ENCODE results near the gene NACC2. TPM values are rescaled to one million over a fixed set of nuclear protein-coding genes. Genes with fewer than 3 reads are reported as not detected.

Gene NACC2
- total RNA-seq, 4 donors from 2014 or later = 22.2 to 64.3 (median 26.5) TPM

DNA sequence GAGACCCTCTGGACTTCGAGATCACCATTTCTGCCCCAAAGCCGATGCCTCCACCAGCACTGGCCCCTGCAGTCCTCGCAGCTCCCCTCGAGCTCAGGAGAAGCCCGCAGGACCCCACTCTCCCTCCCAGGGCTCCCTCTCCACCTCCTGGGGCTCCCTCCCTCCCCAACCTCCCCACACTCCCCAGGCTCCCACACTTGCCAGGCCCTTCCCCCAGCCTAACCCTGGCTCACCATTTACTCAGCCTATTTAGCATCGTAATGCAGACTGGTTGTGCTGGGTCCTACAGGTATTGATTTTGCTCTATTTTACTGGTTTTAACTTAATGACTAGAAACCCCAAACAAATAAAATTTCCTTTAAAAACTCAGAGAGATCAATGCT lies 47.3 kb upstream of the NACC2 start:
- Histone ChIP-seq H3K4me1 (no peaks in the 10 kb centered on the region), H3K27me3 (peaks cover 74% of the 10 kb centered on the region), H3K27ac (no peak overlapping the region), H3K4me3 (no peak overlapping the region), H3K9me3 (no peaks in the 10 kb centered on the region), H3K36me3 (no peaks in the 10 kb centered on the region)
- DNase-seq = no peak
- intact Hi-C loops (cut with DNase I; ENCODE audit: low total_unique reads) = no loop called here
- in situ Hi-C loops (cut with MboI; ENCODE audit: low pct_ligation_motif_present in 1 of 4, low pct_unique_long_range_greater_than_20kb in 1 of 4, low sequenced_read_pairs in 3 of 4) = no loop called here
- TF ChIP-seq POLR2A (IDR thresholded peaks at IDR 0.05) = no peak
- TF ChIP-seq, protein P1, sequence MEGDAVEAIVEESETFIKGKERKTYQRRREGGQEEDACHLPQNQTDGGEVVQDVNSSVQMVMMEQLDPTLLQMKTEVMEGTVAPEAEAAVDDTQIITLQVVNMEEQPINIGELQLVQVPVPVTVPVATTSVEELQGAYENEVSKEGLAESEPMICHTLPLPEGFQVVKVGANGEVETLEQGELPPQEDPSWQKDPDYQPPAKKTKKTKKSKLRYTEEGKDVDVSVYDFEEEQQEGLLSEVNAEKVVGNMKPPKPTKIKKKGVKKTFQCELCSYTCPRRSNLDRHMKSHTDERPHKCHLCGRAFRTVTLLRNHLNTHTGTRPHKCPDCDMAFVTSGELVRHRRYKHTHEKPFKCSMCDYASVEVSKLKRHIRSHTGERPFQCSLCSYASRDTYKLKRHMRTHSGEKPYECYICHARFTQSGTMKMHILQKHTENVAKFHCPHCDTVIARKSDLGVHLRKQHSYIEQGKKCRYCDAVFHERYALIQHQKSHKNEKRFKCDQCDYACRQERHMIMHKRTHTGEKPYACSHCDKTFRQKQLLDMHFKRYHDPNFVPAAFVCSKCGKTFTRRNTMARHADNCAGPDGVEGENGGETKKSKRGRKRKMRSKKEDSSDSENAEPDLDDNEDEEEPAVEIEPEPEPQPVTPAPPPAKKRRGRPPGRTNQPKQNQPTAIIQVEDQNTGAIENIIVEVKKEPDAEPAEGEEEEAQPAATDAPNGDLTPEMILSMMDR (IDR thresholded peaks at IDR 0.05) = no peak
- no peak for TF ChIP-seq EP300 (IDR thresholded peaks at IDR 0.05; ENCODE audit: low read depth)
- no peak for TF ChIP-seq POLR2AphosphoS5 (IDR thresholded peaks at IDR 0.05)
- WGBS, 2 donors (ENCODE audit: low coverage in 1 of 2) = 62% methylated on average over 6 of the region's 6 CpGs; no CpG with 5 or more reads in 1 of the 2 donors

DNA sequence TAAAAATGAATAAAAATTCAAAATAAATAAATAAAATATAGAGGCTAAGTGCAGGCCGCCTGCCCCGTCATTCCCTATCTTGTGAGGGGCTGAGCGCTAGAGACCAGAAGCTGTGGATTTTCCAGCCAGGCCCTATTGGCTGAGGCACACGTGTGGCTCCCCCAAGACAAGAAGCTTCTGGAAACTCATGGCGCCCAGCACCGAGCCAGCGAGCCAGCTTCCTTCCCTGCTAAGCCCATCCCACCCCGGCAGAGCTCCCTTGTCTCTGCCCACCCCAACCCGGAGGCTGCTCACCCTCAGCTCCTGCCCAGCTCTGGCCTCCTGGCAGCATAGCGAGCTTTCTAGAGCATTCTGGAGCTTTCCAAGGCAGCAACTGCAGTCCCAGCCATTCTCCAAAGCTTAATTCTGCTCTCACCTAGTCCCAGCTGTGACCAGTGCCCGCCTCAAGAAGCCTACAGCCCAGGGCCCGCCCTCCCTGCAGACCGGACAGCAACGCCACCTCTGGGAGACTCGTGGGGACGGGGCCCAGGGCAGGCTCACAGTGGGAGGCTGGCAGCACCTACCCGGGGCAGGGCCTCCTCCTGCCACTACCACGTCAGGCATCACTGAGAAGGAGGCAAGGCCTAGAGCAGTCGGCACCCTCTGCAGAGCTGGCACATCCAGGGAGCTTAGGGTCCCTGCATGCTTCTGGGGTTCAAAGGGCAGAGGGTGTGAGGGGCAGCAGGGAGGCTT lies 46.8 kb upstream of the NACC2 start:
- intact Hi-C loops (cut with DNase I; ENCODE audit: low total_unique reads) = no loop called here
- peaks cover 74% of the 10 kb centered on the region for H3K27me3 ChIP-seq
- TF ChIP-seq POLR2A (IDR thresholded peaks at IDR 0.05) (no peak), POLR2AphosphoS5 (IDR thresholded peaks at IDR 0.05) (no peak), EP300 (IDR thresholded peaks at IDR 0.05; ENCODE audit: low read depth) (no peak)
- TF ChIP-seq, protein P1 (IDR thresholded peaks at IDR 0.05) = no peak

DNA sequence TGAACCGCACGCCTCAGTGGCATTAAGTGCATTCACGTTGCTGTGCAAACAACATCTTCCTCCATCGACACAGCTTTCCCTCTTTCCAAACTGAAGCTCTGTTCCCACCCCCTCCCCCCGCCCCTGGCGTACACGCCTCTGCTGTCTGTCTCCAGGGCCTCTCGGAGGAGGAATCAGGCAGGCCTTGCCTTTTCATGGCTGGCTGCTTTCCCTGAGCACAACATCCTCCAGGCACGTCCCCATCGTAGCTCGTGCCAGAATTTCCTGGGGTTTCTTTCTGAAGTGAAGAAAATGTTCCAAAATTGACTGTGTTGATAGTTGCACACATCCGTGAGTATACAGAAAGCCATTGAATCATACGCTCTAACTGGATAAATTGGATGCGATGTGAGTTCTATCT lies 45.9 kb upstream of the NACC2 start:
- in situ Hi-C loops (cut with MboI; ENCODE audit: low pct_ligation_motif_present in 1 of 4, low pct_unique_long_range_greater_than_20kb in 1 of 4, low sequenced_read_pairs in 3 of 4) = no loop called here
- Histone ChIP-seq H3K27me3 (peaks cover 76% of the 10 kb centered on the region), H3K9me3 (no peaks in the 10 kb centered on the region), H3K36me3 (no peaks in the 10 kb centered on the region), H3K27ac (no peak overlapping the region), H3K4me1 (no peaks in the 10 kb centered on the region), H3K4me3 (no peak overlapping the region)
- intact Hi-C loops (cut with DNase I; ENCODE audit: low total_unique reads) = no loop called here
- WGBS, 2 donors (ENCODE audit: low coverage in 1 of 2) = 60 to 78% methylated on average over 1 to 14 of the region's 14 CpGs
- TF ChIP-seq POLR2A (IDR thresholded peaks at IDR 0.05) = no peak
- no peak for TF ChIP-seq POLR2AphosphoS5 (IDR thresholded peaks at IDR 0.05)
- no peak for TF ChIP-seq EP300 (IDR thresholded peaks at IDR 0.05; ENCODE audit: low read depth)
- TF ChIP-seq, protein P1 (IDR thresholded peaks at IDR 0.05) = no peak
- no peak for DNase-seq

More for the DNA sequence above, 46.8 kb upstream of the NACC2 start:
- no peak overlapping the region for H3K27ac ChIP-seq
- no peaks in the 10 kb centered on the region for H3K4me1 ChIP-seq
- WGBS, 2 donors (ENCODE audit: low coverage in 1 of 2) = 67 to 78% methylated on average over 2 to 18 of the region's 19 CpGs
- H3K36me3 ChIP-seq = no peaks in the 10 kb centered on the region
- H3K9me3 ChIP-seq = no peaks in the 10 kb centered on the region
- DNase-seq = no peak
- in situ Hi-C loops (cut with MboI; ENCODE audit: low pct_ligation_motif_present in 1 of 4, low pct_unique_long_range_greater_than_20kb in 1 of 4, low sequenced_read_pairs in 3 of 4) = no loop called here
- H3K4me3 ChIP-seq = no peak overlapping the region

DNA sequence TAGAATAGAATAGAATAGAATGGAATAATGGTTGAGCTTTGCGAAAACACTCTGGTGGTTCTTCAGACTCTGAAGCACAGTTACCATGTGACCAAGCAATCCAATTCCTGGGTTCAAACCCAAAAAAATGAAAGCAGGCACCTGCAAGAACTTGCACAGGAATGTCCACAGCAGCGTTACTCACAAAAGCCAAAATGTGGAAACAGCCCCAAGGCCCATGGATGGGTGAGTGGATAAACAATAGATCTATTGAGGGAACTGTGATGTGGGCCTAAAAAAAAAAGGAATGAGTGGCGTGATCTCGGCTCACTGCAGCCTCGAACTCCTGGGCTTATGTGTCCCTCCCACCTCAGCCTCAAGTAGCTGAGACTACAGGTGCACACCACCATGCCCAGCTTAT lies 45.0 kb upstream of the NACC2 start:
- peaks cover 76% of the 10 kb centered on the region for H3K27me3 ChIP-seq
- TF ChIP-seq POLR2AphosphoS5 (IDR thresholded peaks at IDR 0.05) (no peak), EP300 (IDR thresholded peaks at IDR 0.05; ENCODE audit: low read depth) (no peak), POLR2A (IDR thresholded peaks at IDR 0.05) (no peak)
- TF ChIP-seq, protein P1 (IDR thresholded peaks at IDR 0.05) = no peak
- intact Hi-C loops (cut with DNase I; ENCODE audit: low total_unique reads) = no loop called here
- no peak for DNase-seq
- H3K27ac ChIP-seq = no peak overlapping the region
- no peaks in the 10 kb centered on the region for H3K9me3 ChIP-seq
- H3K4me3 ChIP-seq = no peak overlapping the region
- H3K4me1 ChIP-seq = no peaks in the 10 kb centered on the region
- WGBS, 2 donors (ENCODE audit: low coverage in 1 of 2) = 75 to 80% methylated on average over 2 to 5 of the region's 5 CpGs
- H3K36me3 ChIP-seq = no peaks in the 10 kb centered on the region
- in situ Hi-C loops (cut with MboI; ENCODE audit: low pct_ligation_motif_present in 1 of 4, low pct_unique_long_range_greater_than_20kb in 1 of 4, low sequenced_read_pairs in 3 of 4) = no loop called here
